ENCODE measurements around the gene SBNO2. TPM values are rescaled to one million over a fixed set of nuclear protein-coding genes. Genes with fewer than 3 reads are reported as not detected.

The SBNO2 gene
- total and polyA plus RNA-seq, 2 experiments from 2014 or later = 6.9 to 35.4 TPM

- peaks cover 12% of the 10 kb centered on the region for H3K36me3 Mint-ChIP-seq (ENCODE audit: low read depth)
- Histone ChIP-seq H3K79me2 (replicated peaks; ENCODE audit: insufficient read depth) (no peaks in the 10 kb centered on the region), H3K36me3 (ENCODE audit: insufficient read depth) (0 out of 2 replicates have a peak, but pooled peaks cover 3% of the 10 kb centered on the region), H3K4me2 (peak overlapping the region; percentile 44; the same call in 1 of the 2 replicates), H3K27ac (ENCODE audit: low read depth) (peak overlapping the region; percentile 89), H2AFZ (no peak overlapping the region), H3F3A (replicated peaks; ENCODE audit: low read depth) (peaks cover 26% of the 10 kb centered on the region), H3K9me2 (ENCODE audit: insufficient read depth) (no peaks in the 10 kb centered on the region), H3K27me3 (ENCODE audit: insufficient read depth) (no peaks in the 10 kb centered on the region), H3K4me1 (ENCODE audit: insufficient read depth) (peaks cover 11% of the 10 kb centered on the region), H3K4me3 (peak overlapping the region; percentile 15; the same call in 1 of the 2 replicates), H4K20me1 (replicated peaks; ENCODE audit: insufficient read depth) (no peaks in the 10 kb centered on the region; the same call in 1 of the 2 replicates)
- H3K4me1 Mint-ChIP-seq = peaks cover 18% of the 10 kb centered on the region; the same call in 2 of the 3 replicates
- H3K9me3 Mint-ChIP-seq = no peaks in the 10 kb centered on the region
- peaks cover 21% of the 10 kb centered on the region for H3K27me3 Mint-ChIP-seq (ENCODE audit: insufficient read depth, low read depth, poor library complexity)
- ATAC-seq (no peak), DNase-seq (ENCODE audit: low spot score) (no peak)
- peak overlapping the region; percentile 62; the same call in 1 of the 2 replicates for H3K27ac Mint-ChIP-seq
- TF ChIP-seq ZNF331 (CRISPR knock-in tag; IDR thresholded peaks at IDR 0.05; ENCODE audit: low read depth) (no peak), EZH2phosphoT487 (IDR thresholded peaks at IDR 0.05; ENCODE audit: unreplicated experiment) (no peak), NANOG (IDR thresholded peaks at IDR 0.05; ENCODE audit: borderline replicate concordance) (no peak), ZNF114 (CRISPR knock-in tag; IDR thresholded peaks at IDR 0.05) (no peak), EZH2 (IDR thresholded peaks at IDR 0.05; ENCODE audit: low read depth, unreplicated experiment) (no peak), STAT1 (IDR thresholded peaks at IDR 0.05; ENCODE audit: unreplicated experiment) (no peak), POLR2AphosphoS5 (IDR thresholded peaks at IDR 0.05; ENCODE audit: low read depth) (no peak)
- TF ChIP-seq, protein P1, sequence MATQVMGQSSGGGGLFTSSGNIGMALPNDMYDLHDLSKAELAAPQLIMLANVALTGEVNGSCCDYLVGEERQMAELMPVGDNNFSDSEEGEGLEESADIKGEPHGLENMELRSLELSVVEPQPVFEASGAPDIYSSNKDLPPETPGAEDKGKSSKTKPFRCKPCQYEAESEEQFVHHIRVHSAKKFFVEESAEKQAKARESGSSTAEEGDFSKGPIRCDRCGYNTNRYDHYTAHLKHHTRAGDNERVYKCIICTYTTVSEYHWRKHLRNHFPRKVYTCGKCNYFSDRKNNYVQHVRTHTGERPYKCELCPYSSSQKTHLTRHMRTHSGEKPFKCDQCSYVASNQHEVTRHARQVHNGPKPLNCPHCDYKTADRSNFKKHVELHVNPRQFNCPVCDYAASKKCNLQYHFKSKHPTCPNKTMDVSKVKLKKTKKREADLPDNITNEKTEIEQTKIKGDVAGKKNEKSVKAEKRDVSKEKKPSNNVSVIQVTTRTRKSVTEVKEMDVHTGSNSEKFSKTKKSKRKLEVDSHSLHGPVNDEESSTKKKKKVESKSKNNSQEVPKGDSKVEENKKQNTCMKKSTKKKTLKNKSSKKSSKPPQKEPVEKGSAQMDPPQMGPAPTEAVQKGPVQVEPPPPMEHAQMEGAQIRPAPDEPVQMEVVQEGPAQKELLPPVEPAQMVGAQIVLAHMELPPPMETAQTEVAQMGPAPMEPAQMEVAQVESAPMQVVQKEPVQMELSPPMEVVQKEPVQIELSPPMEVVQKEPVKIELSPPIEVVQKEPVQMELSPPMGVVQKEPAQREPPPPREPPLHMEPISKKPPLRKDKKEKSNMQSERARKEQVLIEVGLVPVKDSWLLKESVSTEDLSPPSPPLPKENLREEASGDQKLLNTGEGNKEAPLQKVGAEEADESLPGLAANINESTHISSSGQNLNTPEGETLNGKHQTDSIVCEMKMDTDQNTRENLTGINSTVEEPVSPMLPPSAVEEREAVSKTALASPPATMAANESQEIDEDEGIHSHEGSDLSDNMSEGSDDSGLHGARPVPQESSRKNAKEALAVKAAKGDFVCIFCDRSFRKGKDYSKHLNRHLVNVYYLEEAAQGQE (IDR thresholded peaks at IDR 0.05; ENCODE audit: unreplicated experiment) = no peak
- H3K4me3 Mint-ChIP-seq = peak overlapping the region; percentile 50
Observed at GRCh38 chr19:1103132-1103707, 70.8 kb downstream of the SBNO2 start.

DNA sequence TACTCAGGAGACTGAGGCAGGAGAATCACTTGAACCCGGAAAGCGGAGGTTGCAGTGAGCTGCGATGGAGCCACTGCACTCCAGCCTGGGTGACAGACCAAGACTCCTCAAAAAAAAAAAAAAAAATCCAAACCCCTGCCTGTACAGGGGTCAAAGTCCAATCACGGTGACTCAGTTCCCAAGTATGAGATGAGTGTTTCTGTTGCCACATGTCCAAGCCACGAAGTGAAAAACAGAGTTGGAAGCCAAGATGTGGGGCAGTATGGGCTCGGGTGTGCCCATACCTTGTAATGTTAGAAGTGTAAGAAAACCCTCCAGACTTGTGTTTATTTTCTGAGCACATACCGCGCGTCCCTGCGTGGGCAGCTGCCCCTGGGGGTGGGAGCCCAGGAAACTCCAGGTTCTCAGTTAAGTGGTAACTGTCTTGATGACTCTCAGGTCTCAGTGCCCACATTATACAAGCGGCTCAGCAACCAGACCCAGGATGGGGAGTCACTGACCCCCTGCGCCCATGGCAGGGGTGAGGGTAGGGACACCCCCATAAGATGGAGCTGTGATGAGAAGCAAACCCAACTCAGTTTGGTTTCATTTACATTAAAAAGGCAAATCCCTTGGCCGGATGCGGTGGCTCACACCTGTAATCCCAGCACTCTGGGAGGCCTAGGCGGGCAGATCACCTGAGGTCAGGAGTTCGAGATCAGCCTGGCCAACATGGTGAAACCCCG lies 71.5 kb downstream of the SBNO2 start:
- Histone ChIP-seq H3F3A (replicated peaks; ENCODE audit: low read depth) (peaks cover 25% of the 10 kb centered on the region), H3K27ac (ENCODE audit: low read depth) (peak overlapping the region; percentile 89), H3K4me2 (0 out of 2 replicates have a peak overlapping the region, but pooled peaks have one; percentile 27), H3K4me3 (no peak overlapping the region), H4K20me1 (replicated peaks; ENCODE audit: insufficient read depth) (no peaks in the 10 kb centered on the region; the same call in 1 of the 2 replicates), H3K79me2 (replicated peaks; ENCODE audit: insufficient read depth) (no peaks in the 10 kb centered on the region), H3K27me3 (ENCODE audit: insufficient read depth) (no peaks in the 10 kb centered on the region), H3K36me3 (ENCODE audit: insufficient read depth) (0 out of 2 replicates have a peak, but pooled peaks cover 3% of the 10 kb centered on the region), H3K9me2 (ENCODE audit: insufficient read depth) (no peaks in the 10 kb centered on the region), H2AFZ (no peak overlapping the region), H3K4me1 (ENCODE audit: insufficient read depth) (peaks cover 11% of the 10 kb centered on the region)
- H3K9me3 Mint-ChIP-seq = no peaks in the 10 kb centered on the region
- peaks cover 23% of the 10 kb centered on the region; the same call in 2 of the 3 replicates for H3K4me1 Mint-ChIP-seq
- H3K4me3 Mint-ChIP-seq = no peak overlapping the region; the same call in 2 of the 3 replicates
- peaks cover 21% of the 10 kb centered on the region for H3K27me3 Mint-ChIP-seq (ENCODE audit: insufficient read depth, low read depth, poor library complexity)
- no peak for ATAC-seq
- DNase-seq (ENCODE audit: low spot score) = no peak
- peaks cover 12% of the 10 kb centered on the region for H3K36me3 Mint-ChIP-seq (ENCODE audit: low read depth)
- no peak overlapping the region for H3K27ac Mint-ChIP-seq
- no peak for TF ChIP-seq EZH2 (IDR thresholded peaks at IDR 0.05; ENCODE audit: low read depth, unreplicated experiment)
- TF ChIP-seq CTCF (conservative IDR thresholded peaks at IDR 0.05; ENCODE audit: low read depth in 2 of 2) = no peak
- TF ChIP-seq ZNF114 (CRISPR knock-in tag; IDR thresholded peaks at IDR 0.05) = no peak

Data from GM23338 (cell line).